HepG2 (cell line): ENCODE measurements around the gene CHN2.

Source experiments
- BRF2 ChIP-seq: sonication (generic); formaldehyde crosslinking; IDR thresholded peaks from 2 replicates; pipeline ENCODE4 v1.8.1; 2022; ENCODE audit warnings: mild to moderate bottlenecking, missing genetic modification reagents
- CTCF ChIP-seq: sonication (generic); formaldehyde crosslinking; IDR thresholded peaks from 2 replicates; pipeline ENCODE4 v1.5.0; 2020; ENCODE audit warnings: mild to moderate bottlenecking, missing genetic modification reagents, moderate library complexity
- ELF4 ChIP-seq: sonication (generic); formaldehyde crosslinking; IDR thresholded peaks from 2 replicates; pipeline ENCODE4 v1.5.0; 2020; ENCODE audit warnings: missing genetic modification reagents, mild to moderate bottlenecking, moderate library complexity, borderline replicate concordance
- GABPA ChIP-seq, 2 experiments: IDR thresholded peaks; 2 replicates each; pipeline ENCODE4 v1.6.1; 2011 to 2016; ENCODE audit warnings: low read depth in 2 of 2, low read length in 1 of 2, missing biosample characterization in 1 of 2, missing genetic modification characterization in 1 of 2
- HES4 ChIP-seq: sonication (generic); formaldehyde crosslinking; IDR thresholded peaks from 2 replicates; pipeline ENCODE4 v1.9.0; 2021; ENCODE audit warnings: mild to moderate bottlenecking, missing genetic modification reagents, borderline replicate concordance
- NFIC ChIP-seq: IDR thresholded peaks from 2 replicates; pipeline ENCODE4 v1.6.1; 2012; ENCODE audit warnings: mild to moderate bottlenecking, low read length, inconsistent platforms
- PBX3 ChIP-seq: sonication (generic); formaldehyde crosslinking; IDR thresholded peaks from 2 replicates; pipeline ENCODE4 v1.8.1; 2023; ENCODE audit warnings: missing genetic modification reagents, inconsistent platforms, borderline replicate concordance
- POLR2AphosphoS5 ChIP-seq: IDR thresholded peaks from 2 replicates; pipeline ENCODE4 v1.6.1; 2012; ENCODE audit warnings: low read depth, low read length
- SALL2 ChIP-seq: sonication (generic); formaldehyde crosslinking; IDR thresholded peaks from 2 replicates; pipeline ENCODE4 v1.8.1; 2023; ENCODE audit warnings: mild to moderate bottlenecking, missing genetic modification reagents, inconsistent platforms
- ZNF766 ChIP-seq: sonication (generic); formaldehyde crosslinking; IDR thresholded peaks from 2 replicates; pipeline ENCODE4 v1.5.0; 2020; ENCODE audit warnings: missing genetic modification reagents, borderline replicate concordance
- ZSCAN22 ChIP-seq: sonication (generic); formaldehyde crosslinking; IDR thresholded peaks from 2 replicates; pipeline ENCODE4 v1.4.0; 2020; ENCODE audit warnings: mild to moderate bottlenecking, missing genetic modification reagents

GRCh38 chr7:29405891-29406290, 211.3 kb downstream of the CHN2 start:
- TF ChIP-seq PBX3 (CRISPR knock-in tag) = no peak
- no peak for TF ChIP-seq HES4
- peak; percentile 11; the same call in 1 of the 2 replicates for TF ChIP-seq CTCF (CRISPR knock-in tag)
- peak; percentile 65; the same call in 1 of the 2 replicates for TF ChIP-seq ZNF766 (CRISPR knock-in tag)
- TF ChIP-seq ZSCAN22 (CRISPR knock-in tag) = no peak
- TF ChIP-seq POLR2AphosphoS5 = no peak
- TF ChIP-seq GABPA (IDR thresholded peaks at IDR 0.05; ENCODE audit: low read depth, low read length) = no peak
- no peak for TF ChIP-seq GABPA (CRISPR knock-in tag; IDR thresholded peaks at IDR 0.05; ENCODE audit: low read depth)
- TF ChIP-seq SALL2 (CRISPR knock-in tag) = no peak
- no peak for TF ChIP-seq NFIC
- TF ChIP-seq ELF4 (CRISPR knock-in tag) = no peak
- TF ChIP-seq BRF2 = no peak
